Superior temporal gyrus (tissue), 1 donor: ENCODE data around the gene OIT3.
"Not testable (repeated sequence)": the region's sequence is repeated elsewhere in the genome, so short reads cannot be mapped to it uniquely, and the experiment has no call there.

ENCODE experiments used
- DNase-seq: peaks from one replicate; pipeline ENCODE4 v3.0.0-alpha.2; 2016; ENCODE audit errors: extremely low spot score

Gene OIT3

DNA sequence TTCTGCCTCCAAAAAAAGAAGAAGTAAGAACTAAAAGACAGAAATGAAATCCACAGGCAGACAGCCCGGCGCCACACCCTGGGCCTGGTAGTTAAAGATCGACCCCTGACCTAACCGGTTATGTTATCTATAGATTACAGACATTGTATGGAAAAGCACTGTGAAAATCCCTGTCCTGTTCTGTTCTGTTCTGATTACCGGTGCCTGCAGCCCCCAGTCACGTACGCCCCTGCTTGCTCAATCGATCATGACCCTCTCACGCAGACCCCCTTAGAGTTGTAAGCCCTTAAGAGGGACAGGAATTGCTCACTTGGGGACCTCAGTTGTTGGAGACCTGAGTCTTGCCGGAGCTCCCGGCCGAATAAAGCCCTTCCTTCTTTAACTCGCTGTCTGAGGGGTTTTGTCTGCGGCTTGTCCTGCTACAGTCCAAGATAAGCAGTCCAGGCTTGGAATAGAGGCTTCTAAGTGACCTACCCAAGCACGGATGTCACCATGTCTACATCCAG is 10.5 kb downstream of the OIT3 start:
- not testable (repeated sequence) for DNase-seq

DNA sequence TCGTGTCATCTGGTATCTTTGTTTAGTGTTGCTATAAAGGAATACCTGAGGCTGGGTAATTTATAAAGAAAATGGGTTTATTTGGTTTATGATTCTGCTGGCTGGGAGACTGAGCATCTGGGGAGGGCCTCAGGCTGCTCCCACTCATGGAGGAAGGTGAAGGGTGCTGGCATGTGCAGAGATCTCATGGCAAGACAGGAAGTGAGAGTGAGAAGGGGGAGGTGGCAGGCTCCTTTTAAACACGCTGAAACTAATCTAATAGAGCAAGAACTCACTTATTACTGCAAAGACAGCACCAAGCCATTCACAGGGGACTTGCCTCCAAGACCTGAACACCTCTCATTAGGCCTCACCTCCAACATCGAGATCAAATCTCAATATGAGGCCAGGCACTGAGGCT is 11.3 kb downstream of the OIT3 start:
- no peak for DNase-seq

DNA sequence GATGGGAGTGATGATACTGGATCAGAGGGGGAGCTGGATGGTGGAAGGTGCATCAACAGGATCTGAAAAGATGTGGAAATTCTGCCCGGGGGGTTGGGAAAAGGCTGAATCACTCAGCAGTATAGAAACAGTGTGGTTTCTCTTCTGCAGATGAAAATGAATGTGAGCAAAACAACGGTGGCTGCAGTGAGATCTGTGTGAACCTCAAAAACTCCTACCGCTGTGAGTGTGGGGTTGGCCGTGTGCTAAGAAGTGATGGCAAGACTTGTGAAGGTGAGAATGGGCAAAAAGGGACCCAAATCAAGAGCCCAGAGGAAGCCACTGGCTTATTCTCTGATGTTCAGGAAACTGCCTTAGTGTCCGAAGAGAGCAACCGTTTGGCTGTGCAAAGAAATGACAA is 12.9 kb downstream of the OIT3 start:
- no peak for DNase-seq

DNA sequence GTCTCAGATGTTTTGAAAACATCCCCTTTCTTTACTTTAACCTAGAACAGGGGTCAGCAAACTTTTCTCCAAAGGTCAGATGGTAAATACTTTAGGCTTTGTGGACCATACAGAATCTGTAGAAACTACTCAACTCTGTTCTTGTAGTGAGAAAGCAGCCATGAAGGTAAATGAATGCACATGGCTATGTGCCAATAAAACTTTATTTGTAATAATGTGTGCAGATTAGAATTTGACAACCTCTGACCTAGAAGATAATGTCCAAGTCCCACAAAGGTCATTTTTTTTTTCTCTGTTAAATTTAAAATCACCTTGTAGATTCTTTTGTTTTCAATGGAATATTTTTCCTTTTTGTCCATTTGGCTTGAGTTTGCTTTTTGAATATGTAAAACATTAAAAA is 17.2 kb downstream of the OIT3 start:
- DNase-seq = no peak

DNA sequence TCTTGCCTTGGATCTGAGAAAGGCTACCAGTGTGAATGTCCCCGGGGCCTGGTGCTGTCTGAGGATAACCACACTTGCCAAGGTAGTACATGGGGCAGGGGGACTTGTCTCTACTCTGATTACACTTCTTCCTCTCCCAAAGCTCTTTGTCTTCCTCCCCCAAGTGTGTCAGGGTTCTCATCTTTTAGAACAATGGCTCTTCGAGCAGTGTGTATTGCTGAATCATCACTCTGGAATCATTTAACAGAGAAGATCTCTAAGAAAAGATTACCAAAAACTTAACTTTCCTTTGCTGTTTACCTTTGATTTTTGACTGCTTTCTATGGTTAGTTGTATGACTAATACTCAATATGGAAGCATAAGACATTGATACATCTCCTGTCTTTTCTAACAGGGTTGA is 18.2 kb downstream of the OIT3 start:
- DNase-seq = no peak

DNA sequence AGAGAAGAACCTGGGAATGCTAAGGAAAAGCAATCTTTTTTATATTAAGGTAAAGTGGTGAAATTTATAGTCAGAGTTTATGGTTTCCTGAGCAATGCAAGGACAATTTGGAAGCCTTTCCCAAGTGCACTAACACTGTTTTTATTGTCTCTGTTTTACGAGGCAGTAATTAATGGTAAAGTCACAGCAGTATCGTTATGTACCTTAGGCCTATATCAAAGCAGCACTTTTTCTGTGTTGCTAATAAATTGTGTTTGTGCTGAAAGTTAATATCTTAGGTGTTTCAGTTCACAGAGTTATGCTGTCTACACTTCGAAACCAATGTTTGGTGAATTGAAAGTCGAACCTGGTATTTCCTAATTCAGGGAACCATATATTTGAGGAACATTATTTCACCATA is 19.2 kb downstream of the OIT3 start:
- no peak for DNase-seq

DNA sequence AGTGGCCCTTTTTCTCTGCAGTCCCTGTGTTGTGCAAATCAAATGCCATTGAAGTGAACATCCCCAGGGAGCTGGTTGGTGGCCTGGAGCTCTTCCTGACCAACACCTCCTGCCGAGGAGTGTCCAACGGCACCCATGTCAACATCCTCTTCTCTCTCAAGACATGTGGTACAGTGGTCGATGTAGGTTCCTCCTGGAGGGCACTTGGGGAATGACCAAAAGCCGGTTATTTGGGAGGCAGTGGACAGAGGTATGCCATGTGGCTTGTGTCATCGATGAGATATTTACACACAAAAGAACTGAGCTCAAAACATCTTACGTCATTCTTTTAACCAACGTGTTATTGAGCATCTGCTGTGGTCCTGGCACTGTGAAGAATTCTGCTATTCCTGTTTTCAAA is 19.7 kb downstream of the OIT3 start:
- no peak for DNase-seq

DNA sequence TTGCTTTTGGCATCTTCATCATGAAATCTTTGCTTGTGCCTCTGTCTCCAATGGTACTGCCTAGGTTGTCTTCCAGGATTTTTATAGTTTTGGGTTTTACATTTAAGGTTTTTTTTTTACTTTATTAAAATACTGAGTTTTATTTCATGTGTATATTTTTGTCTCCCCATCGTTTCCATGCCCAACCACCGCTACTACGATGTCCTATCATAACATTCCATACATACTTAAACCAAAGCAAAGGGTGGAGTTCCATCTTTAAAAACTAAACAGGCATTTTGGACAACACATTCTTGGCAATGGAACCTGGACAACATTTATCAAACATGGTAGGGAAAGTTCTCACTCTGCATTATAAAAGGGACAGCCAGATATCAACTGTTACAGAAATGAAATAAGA is 23.7 kb downstream of the OIT3 start:
- not testable (repeated sequence) for DNase-seq

DNA sequence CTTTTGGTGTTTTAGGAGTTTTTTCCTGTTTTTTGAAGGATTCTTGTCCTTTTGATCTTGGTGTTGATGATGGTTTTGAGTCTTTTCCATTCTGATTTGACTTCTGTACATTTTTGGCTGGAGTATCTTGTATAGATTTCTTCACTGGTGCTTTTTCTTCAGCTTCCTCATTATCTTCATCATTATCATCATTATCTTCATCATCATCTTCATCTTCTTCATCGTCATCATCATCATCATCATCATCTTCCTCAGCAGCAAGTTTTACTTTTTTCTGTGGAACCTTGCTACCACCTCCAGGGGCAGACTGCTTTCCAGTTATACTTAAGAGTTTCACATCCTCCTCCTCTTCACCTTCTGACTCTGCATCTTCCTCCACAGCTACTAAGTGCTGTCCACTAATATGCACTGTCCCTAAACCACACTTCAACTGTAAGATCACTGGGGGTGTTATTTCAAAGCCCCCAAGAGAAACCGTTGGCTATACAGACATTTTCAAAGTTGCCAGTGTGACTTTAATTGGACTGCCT is 24.3 kb downstream of the OIT3 start:
- not testable (repeated sequence) for DNase-seq

DNA sequence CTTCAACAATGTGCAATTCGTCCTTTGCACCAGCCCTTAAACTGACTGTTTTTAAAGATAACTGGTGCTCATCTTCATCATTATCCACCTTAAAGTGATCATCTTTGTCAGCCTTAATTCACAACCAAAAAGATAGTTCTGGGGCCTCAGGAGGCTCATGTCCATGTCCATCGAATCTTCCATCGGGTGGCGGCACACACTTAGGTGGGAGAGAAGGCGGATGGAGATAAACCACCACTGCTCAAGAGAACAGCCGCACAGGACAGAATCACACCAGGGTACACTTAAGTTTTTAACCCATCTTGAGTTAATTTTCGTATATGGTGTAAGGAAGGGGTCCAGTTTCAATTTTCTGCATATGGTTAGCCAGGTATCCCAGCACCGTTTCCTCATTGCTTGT is 24.8 kb downstream of the OIT3 start:
- DNase-seq = no peak

DNA sequence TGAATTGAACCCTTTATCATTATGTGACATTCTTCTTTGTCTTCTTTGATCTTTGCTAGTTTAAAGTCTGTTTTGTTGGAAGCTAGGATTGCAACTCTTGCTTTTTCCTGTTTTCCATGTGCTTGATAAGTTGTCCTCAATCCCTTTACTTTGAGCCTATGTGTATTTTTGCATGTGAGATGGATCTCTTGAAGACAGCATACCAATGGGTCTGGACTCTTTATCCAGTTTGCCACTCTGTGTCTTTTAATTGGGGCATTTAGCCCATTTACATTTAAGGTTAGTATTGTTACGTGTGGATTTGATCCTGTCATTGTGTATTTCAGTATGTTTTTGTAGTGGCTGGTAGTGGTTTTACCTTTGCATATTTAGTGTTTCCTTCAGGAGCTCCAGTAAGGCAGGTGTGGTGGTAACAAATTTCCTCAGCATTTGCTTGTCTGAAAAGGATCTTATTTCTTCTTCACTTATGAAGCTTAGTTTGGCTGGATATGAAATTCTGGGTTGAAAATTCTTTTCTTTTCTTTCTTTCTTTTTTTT is 27.7 kb downstream of the OIT3 start:
- not testable (repeated sequence) for DNase-seq

DNA sequence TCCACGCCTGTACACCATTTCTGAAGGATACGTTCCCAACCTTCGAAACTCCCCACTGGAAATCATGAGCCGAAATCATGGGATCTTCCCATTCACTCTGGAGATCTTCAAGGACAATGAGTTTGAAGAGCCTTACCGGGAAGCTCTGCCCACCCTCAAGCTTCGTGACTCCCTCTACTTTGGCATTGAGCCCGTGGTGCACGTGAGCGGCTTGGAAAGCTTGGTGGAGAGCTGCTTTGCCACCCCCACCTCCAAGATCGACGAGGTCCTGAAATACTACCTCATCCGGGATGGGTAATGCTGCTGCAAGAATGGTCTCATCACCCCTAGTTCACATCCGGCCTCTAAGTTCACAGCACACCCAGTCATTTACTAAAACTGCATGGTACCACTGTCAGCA is 30.8 kb downstream of the OIT3 start:
- DNase-seq = no peak

DNA sequence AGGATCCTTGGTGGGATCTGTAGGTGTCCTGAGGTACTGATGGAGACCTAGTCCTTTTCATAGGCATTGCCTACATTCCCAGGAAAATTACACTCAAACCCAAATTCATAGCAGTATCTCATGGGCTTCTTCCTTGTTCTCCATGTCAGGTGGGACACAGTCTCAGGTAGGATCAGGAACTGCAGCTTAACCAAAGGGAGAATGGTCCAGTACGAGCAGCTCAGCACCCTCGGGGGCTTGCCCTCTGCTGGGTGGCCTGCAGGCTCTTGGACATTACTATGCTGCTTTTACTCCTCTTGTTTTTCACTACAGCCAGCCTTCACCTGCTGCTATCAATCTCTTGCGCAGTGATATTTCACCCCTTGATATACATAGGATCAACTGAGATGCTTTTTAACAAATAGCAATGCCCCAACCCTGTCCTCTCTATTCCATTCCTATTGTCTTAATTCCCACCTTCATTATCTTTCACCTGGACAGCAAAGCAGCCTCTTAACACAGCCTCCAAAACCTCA is 32.5 kb downstream of the OIT3 start:
- no peak for DNase-seq

DNA sequence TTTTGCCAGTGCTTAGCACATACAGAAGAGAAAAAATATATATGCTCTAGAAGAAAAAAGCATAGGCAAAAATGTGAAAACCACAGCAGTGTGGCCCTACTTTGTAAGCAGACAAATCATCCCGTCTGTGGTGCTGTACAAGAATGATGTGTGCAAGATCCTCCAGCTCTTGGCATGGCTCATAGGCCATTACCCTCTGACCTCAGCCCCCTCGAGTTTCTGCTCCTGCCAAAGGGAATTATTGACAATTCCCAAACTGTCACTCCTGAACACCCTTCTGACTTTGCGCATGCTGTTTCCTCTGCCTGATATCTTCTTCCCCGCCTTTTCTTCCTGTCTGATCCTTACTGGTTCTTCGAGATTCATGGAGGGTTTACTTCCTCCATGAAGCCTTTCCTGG is 33.9 kb downstream of the OIT3 start:
- no peak for DNase-seq

DNA sequence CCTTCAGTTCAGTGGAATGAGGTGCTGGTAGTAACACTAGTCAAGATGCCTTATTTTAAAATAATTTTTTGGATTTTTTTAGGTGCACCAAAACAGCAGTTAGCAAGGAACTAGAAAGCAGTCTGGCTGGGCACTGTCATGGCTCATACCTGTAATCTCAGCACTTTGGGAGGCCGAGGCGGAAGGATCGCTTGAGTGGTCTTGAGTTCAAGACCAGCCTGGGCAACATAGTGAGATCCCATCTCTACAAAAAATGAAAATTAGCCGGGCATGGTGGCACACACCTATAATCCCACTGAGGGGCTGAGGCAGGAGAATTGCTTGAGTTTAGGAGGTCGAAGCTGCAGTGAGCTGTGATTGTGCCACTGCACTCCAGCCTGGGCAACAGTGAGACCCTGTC is 35.3 kb downstream of the OIT3 start:
- no peak for DNase-seq

DNA sequence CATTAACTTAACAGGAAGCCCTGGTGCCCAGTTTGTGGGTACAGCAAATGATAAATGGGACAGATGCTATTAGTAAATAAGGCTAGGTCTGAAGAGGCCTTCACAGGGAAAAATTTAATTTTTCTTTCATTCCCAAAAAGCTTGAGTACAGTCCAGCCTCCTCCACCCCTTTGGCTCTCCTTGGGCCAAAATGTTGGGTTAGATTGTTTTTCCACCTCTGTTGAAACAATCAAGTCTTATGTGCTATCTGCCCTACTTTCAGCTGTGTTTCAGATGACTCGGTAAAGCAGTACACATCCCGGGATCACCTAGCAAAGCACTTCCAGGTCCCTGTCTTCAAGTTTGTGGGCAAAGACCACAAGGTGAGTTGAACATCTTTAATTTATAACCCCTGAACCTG is 36.7 kb downstream of the OIT3 start:
- no peak for DNase-seq

DNA sequence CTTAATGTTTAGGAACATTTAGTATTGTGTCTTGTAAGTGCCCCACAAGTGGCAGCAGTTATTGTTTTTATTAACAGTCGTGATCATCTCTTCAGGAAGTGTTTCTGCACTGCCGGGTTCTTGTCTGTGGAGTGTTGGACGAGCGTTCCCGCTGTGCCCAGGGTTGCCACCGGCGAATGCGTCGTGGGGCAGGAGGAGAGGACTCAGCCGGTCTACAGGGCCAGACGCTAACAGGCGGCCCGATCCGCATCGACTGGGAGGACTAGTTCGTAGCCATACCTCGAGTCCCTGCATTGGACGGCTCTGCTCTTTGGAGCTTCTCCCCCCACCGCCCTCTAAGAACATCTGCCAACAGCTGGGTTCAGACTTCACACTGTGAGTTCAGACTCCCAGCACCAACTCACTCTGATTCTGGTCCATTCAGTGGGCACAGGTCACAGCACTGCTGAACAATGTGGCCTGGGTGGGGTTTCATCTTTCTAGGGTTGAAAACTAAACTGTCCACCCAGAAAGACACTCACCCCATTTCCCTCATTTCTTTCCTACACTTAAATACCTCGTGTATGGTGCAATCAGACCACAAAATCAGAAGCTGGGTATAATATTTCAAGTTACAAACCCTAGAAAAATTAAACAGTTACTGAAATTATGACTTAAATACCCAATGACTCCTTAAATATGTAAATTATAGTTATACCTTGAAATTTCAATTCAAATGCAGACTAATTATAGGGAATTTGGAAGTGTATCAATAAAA is 38.9 kb downstream of the OIT3 start:
- no peak for DNase-seq

DNA sequence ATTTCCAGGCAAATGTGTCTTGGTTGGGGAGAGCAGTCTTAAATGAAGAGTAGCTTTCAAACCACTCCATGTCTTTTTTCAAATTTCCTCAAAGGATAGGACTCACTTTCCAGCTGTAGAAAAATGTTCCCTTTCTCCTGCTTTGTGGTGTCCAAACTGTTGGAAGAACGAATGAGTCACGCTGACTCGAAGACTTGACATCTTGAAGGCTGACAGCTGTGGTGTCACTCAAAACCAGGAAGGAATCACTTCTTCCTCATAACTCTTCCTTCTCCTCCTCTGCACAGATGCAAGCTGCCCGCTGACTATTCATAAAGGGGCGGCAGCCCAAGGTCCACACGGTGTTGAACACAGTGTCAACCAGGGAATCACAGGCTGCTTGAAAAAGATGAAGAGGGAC is 41.8 kb downstream of the OIT3 start:
- no peak for DNase-seq

DNA sequence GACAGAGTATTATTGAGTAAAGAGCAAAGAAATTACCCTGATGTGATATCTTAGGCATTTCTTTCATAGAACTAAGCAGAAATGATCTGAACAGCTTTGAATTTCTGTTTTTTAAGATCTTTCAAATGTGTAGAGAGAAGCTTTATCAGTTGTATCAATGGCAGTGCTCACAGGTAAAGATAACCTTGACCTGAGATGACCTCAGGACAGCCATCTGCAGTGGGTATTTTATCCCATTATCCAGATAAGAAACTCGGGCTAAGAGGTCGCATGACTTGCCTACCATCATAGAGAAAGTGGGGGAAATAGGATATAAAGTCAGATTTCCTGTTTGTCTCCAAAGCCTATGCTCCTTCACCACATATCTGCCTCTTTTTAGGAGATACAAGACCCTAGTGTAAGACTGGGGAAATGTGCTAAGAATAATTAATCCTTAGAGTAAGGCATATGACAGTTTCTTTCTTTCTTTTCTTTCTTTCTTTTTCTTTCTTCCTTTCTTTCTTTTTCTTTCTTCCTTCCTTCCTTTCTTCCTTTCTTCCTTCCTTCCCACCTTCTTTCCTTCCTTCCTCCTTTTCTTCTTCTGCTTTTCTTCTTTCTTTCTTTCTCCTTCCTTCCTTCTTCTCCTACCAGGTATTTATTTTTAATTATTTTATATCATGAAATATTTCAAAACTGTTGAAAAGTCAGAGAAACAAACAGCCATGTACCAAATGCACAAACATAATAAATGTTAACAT is 50.1 kb downstream of the OIT3 start:
- no peak for DNase-seq

DNA sequence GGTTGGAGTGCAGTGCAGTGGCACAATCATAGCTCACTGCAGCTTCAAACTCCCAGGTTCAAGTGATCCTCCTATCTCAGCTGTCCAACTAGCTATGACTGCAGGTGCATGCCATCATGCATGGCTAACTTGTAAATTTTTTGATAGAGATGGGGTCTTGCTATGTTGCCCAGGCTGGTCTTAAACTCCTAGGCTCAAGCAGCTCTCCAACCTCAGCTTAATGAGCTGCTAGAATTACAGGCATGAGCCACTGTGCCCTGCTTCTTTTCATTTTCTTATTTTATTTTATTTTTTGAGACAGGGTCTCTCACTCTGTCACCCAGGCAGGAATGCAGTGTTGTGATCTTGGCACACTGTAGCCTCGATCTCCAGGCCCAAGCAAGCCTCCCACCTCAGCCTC is 53.4 kb downstream of the OIT3 start:
- no peak for DNase-seq

DNA sequence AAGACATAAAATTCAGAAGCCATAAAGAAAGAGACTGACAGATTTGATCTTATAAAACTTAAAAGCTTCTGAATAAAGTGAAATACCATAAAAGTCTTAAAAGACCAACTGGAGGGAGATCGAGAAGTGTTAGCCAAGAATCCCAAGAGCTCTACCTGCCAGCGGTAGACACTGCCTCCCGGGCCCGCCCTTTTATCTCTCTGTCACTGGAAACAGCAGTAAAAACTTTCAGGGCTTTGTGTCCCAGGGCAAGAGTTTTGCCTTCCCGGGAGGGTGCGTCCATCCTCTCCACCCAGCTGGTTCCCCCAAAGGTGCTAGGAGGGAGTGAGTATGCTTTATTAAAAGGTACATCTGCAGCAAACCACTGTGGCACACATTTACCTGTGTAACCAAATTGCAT is 55.2 kb downstream of the OIT3 start:
- DNase-seq = no peak

DNA sequence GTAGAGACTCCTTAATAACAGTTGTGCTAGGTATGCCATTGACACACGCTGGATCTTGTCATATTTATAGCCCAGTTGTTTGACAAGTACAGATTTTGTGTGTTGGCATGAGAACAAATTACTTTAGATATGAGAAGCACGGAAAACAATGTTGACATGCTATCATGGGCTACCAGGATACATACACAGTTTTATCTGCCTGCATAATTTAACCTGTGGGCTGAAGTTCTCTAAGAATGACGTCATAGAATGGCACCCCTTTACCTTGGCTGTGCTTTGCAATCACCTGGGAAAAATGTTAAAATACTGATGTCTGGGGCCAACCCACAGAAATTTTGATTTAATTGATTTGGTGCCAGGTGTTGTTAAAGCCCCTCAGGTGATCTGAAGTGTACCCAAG is 58.2 kb downstream of the OIT3 start:
- no peak for DNase-seq

DNA sequence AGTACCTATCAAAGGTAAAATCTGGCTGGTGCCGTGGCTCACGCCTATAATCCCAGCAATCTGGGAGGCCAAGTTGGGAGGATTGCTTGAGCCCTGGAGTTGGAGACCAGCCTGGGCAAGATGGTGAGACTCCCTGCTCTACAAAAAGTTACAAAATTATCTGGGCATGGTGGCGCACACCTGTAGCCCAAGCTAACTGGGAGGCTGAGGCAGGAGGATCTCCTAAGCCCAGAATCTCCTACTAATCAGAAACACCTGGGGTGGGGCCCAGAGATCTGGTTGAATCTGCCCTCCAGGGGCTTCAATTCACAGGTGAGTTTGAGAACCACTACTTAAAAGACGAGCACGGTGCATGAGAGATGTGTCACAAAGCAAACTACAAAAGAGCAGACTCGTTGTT is 58.6 kb downstream of the OIT3 start:
- DNase-seq = no peak
